HepG2 (cell line): Measurements from ENCODE around the gene CDIP1. TPM values are rescaled to one million over a fixed set of nuclear protein-coding genes. Genes with fewer than 3 reads are reported as not detected.
A peak's percentile ranks its signal among the peaks of the same experiment; 100 is the strongest.

Source experiments
- CBX1 ChIP-seq: IDR thresholded peaks from one replicate; pipeline ENCODE4 v1.6.1; 2016; ENCODE audit warnings: antibody characterized with exemption, low read depth
- TARDBP ChIP-seq: sonication (generic); formaldehyde crosslinking; IDR thresholded peaks from 2 replicates; pipeline ENCODE4 v1.8.0; 2022; ENCODE audit warnings: mild to moderate bottlenecking, missing genetic modification reagents
- ZNF501 ChIP-seq: sonication (generic); formaldehyde crosslinking; IDR thresholded peaks from 2 replicates; pipeline ENCODE4 v1.5.1; 2020; ENCODE audit warnings: mild to moderate bottlenecking, moderate library complexity, missing genetic modification reagents
- polyA plus RNA-seq, 8 experiments: library from polyadenylated mRNA; depleted of rRNA in 3 of 8; stranded (reverse) in 7 of 8; unstranded in 1 of 8; fragments of >200 nt; fragmentation: Illumina TruSeq in 4 of 8; extraction: Trizol in 4 of 8; gene quantifications; 2 replicates each; pipeline versions ENCODE4 v1.2.1 to v1.2.3, GENCODE V29; 2011 to 2016; ENCODE audit warnings: low read depth in 4 of 8, missing spikeins in 1 of 8, mixed read lengths in 1 of 8; ENCODE audit not compliant: insufficient read depth in 1 of 8
- total RNA-seq, 5 experiments: library from RNA; depleted of rRNA; stranded (reverse); fragments of >200 nt; fragmentation: Illumina TruSeq; extraction: Trizol; gene quantifications; 2 replicates each; pipeline ENCODE4 v1.2.3, GENCODE V29; 2016; ENCODE audit warnings: low read depth in 1 of 5
- TF ChIP-seq, protein P1 (sequence below): sonication (generic); formaldehyde crosslinking; IDR thresholded peaks from 2 replicates; pipeline ENCODE4 v1.4.0; 2020; ENCODE audit warnings: missing genetic modification reagents, borderline replicate concordance
- TF ChIP-seq, protein P2 (sequence below): sonication (generic); formaldehyde crosslinking; IDR thresholded peaks from 2 replicates; pipeline ENCODE4 v1.5.0; 2020; ENCODE audit warnings: missing genetic modification reagents
- TF ChIP-seq, protein P3 (sequence below): sonication (generic); formaldehyde crosslinking; IDR thresholded peaks from 2 replicates; pipeline ENCODE4 v1.4.0; 2020; ENCODE audit warnings: mild to moderate bottlenecking, missing genetic modification reagents
- TF ChIP-seq, protein P4 (sequence below): sonication (generic); formaldehyde crosslinking; IDR thresholded peaks from 2 replicates; pipeline ENCODE4 v1.4.0; 2020; ENCODE audit warnings: missing genetic modification reagents, mild to moderate bottlenecking, borderline replicate concordance
- TF ChIP-seq, protein P5 (sequence below), 2 experiments: IDR thresholded peaks; 2 replicates each; pipeline ENCODE4 v1.6.1; 2011 to 2012; ENCODE audit warnings: low read length in 2 of 2, borderline replicate concordance in 1 of 2, low read depth in 1 of 2, mild to moderate bottlenecking in 1 of 2, moderate library complexity in 1 of 2
- TF ChIP-seq, protein P6 (sequence below): sonication (generic); formaldehyde crosslinking; IDR thresholded peaks from 2 replicates; pipeline ENCODE4 v1.8.1; 2023; ENCODE audit warnings: mild to moderate bottlenecking, missing genetic modification reagents
- TF ChIP-seq, protein P7 (sequence below): sonication (generic); formaldehyde crosslinking; IDR thresholded peaks from 2 replicates; pipeline ENCODE4 v1.8.1; 2023; ENCODE audit warnings: missing genetic modification reagents, inconsistent platforms, borderline replicate concordance

CDIP1 gene
- total and polyA plus RNA-seq, 2 of the 13 experiments (the other 11 are each of a cell fraction or from before 2014, with no cell fraction given) = 31.2 to 56.7 TPM

DNA sequence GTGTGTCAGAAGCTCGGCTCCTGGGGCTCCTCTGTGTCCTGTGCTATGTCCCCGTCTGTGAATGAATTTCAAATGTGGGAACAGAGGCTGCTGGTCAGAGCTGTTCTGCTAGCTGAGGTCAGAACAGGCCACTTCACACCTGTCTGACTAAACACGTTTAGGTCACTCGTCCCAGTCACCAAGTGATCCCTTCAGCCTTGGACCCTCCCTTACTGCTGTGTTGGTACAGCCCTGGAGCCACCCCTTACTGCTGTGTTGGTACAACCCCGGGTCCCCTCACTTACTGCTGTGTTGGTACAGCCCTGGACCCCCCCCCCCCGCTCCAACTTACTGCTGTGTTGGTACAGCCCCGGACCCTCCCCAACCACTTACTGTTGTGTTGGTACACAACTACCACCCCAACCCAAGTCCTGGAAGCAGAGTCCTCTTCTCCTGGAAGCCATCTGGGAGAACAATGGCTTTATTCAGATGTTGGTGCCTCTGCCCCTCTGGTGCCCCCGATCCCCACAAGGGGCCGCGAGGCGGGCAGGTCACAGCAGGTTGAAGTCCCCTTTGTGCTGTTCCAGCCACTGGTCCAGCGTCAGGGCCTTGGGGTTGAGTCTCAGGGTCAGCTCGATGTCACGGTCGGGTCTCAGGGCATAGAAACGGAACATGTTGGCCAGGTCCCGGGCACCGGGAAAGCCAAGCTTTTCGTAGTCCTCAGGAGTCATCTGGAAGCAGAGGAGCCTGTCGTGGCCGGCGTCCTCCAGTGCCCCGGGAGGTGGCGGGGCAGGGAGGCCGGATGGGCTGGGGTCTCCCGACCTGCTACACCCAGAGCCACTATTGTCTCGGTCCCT lies 77.1 kb downstream of the CDIP1 start (continued):
- TF ChIP-seq, protein P1, sequence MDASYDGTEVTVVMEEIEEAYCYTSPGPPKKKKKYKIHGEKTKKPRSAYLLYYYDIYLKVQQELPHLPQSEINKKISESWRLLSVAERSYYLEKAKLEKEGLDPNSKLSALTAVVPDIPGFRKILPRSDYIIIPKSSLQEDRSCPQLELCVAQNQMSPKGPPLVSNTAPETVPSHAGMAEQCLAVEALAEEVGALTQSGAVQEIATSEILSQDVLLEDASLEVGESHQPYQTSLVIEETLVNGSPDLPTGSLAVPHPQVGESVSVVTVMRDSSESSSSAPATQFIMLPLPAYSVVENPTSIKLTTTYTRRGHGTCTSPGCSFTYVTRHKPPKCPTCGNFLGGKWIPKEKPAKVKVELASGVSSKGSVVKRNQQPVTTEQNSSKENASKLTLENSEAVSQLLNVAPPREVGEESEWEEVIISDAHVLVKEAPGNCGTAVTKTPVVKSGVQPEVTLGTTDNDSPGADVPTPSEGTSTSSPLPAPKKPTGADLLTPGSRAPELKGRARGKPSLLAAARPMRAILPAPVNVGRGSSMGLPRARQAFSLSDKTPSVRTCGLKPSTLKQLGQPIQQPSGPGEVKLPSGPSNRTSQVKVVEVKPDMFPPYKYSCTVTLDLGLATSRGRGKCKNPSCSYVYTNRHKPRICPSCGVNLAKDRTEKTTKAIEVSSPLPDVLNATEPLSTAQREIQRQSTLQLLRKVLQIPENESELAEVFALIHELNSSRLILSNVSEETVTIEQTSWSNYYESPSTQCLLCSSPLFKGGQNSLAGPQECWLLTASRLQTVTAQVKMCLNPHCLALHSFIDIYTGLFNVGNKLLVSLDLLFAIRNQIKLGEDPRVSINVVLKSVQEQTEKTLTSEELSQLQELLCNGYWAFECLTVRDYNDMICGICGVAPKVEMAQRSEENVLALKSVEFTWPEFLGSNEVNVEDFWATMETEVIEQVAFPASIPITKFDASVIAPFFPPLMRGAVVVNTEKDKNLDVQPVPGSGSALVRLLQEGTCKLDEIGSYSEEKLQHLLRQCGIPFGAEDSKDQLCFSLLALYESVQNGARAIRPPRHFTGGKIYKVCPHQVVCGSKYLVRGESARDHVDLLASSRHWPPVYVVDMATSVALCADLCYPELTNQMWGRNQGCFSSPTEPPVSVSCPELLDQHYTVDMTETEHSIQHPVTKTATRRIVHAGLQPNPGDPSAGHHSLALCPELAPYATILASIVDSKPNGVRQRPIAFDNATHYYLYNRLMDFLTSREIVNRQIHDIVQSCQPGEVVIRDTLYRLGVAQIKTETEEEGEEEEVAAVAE (CRISPR knock-in tag) = peak; percentile 10; the same call in 1 of the 2 replicates
- TF ChIP-seq, protein P2, sequence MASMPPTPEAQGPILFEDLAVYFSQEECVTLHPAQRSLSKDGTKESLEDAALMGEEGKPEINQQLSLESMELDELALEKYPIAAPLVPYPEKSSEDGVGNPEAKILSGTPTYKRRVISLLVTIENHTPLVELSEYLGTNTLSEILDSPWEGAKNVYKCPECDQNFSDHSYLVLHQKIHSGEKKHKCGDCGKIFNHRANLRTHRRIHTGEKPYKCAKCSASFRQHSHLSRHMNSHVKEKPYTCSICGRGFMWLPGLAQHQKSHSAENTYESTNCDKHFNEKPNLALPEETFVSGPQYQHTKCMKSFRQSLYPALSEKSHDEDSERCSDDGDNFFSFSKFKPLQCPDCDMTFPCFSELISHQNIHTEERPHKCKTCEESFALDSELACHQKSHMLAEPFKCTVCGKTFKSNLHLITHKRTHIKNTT (CRISPR knock-in tag) = no peak
- TF ChIP-seq, protein P3, sequence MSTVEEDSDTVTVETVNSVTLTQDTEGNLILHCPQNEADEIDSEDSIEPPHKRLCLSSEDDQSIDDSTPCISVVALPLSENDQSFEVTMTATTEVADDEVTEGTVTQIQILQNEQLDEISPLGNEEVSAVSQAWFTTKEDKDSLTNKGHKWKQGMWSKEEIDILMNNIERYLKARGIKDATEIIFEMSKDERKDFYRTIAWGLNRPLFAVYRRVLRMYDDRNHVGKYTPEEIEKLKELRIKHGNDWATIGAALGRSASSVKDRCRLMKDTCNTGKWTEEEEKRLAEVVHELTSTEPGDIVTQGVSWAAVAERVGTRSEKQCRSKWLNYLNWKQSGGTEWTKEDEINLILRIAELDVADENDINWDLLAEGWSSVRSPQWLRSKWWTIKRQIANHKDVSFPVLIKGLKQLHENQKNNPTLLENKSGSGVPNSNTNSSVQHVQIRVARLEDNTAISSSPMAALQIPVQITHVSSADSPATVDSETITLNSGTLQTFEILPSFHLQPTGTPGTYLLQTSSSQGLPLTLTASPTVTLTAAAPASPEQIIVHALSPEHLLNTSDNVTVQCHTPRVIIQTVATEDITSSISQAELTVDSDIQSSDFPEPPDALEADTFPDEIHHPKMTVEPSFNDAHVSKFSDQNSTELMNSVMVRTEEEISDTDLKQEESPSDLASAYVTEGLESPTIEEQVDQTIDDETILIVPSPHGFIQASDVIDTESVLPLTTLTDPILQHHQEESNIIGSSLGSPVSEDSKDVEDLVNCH (CRISPR knock-in tag) = 0 out of 2 replicates have a peak, but pooled peaks have one; percentile 35
- TF ChIP-seq ZNF501 (CRISPR knock-in tag) (no peak), CBX1 (peak; percentile 51), TARDBP (CRISPR knock-in tag) (peak; percentile 73)
- TF ChIP-seq, protein P4, sequence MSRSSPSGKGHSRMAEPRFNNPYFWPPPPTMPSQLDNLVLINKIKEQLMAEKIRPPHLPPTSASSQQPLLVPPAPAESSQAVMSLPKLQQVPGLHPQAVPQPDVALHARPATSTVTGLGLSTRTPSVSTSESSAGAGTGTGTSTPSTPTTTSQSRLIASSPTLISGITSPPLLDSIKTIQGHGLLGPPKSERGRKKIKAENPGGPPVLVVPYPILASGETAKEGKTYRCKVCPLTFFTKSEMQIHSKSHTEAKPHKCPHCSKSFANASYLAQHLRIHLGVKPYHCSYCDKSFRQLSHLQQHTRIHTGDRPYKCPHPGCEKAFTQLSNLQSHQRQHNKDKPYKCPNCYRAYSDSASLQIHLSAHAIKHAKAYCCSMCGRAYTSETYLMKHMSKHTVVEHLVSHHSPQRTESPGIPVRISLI (CRISPR knock-in tag) = peak; percentile 55; the same call in 1 of the 2 replicates
- TF ChIP-seq, protein P5, sequence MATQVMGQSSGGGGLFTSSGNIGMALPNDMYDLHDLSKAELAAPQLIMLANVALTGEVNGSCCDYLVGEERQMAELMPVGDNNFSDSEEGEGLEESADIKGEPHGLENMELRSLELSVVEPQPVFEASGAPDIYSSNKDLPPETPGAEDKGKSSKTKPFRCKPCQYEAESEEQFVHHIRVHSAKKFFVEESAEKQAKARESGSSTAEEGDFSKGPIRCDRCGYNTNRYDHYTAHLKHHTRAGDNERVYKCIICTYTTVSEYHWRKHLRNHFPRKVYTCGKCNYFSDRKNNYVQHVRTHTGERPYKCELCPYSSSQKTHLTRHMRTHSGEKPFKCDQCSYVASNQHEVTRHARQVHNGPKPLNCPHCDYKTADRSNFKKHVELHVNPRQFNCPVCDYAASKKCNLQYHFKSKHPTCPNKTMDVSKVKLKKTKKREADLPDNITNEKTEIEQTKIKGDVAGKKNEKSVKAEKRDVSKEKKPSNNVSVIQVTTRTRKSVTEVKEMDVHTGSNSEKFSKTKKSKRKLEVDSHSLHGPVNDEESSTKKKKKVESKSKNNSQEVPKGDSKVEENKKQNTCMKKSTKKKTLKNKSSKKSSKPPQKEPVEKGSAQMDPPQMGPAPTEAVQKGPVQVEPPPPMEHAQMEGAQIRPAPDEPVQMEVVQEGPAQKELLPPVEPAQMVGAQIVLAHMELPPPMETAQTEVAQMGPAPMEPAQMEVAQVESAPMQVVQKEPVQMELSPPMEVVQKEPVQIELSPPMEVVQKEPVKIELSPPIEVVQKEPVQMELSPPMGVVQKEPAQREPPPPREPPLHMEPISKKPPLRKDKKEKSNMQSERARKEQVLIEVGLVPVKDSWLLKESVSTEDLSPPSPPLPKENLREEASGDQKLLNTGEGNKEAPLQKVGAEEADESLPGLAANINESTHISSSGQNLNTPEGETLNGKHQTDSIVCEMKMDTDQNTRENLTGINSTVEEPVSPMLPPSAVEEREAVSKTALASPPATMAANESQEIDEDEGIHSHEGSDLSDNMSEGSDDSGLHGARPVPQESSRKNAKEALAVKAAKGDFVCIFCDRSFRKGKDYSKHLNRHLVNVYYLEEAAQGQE (IDR thresholded peaks at IDR 0.05; ENCODE audit: borderline replicate concordance in 1 of 2, low read depth in 1 of 2, low read length in 2 of 2) = no peak
- TF ChIP-seq, protein P6, sequence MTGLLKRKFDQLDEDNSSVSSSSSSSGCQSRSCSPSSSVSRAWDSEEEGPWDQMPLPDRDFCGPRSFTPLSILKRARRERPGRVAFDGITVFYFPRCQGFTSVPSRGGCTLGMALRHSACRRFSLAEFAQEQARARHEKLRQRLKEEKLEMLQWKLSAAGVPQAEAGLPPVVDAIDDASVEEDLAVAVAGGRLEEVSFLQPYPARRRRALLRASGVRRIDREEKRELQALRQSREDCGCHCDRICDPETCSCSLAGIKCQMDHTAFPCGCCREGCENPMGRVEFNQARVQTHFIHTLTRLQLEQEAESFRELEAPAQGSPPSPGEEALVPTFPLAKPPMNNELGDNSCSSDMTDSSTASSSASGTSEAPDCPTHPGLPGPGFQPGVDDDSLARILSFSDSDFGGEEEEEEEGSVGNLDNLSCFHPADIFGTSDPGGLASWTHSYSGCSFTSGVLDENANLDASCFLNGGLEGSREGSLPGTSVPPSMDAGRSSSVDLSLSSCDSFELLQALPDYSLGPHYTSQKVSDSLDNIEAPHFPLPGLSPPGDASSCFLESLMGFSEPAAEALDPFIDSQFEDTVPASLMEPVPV = no peak; the same call in 1 of the 2 replicates
- TF ChIP-seq, protein P7, sequence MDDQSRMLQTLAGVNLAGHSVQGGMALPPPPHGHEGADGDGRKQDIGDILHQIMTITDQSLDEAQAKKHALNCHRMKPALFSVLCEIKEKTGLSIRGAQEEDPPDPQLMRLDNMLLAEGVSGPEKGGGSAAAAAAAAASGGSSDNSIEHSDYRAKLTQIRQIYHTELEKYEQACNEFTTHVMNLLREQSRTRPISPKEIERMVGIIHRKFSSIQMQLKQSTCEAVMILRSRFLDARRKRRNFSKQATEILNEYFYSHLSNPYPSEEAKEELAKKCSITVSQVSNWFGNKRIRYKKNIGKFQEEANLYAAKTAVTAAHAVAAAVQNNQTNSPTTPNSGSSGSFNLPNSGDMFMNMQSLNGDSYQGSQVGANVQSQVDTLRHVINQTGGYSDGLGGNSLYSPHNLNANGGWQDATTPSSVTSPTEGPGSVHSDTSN (CRISPR knock-in tag) = no peak
